HG02981 (cell line): ENCODE measurements around the gene DCLK1.

Experiments
- ATAC-seq: cut with Tn5 transposase; IDR thresholded peaks from one replicate; pipeline ENCODE4 v1.9.1; 2021; ENCODE audit warnings: mild to moderate bottlenecking, moderate library complexity; ENCODE audit not compliant: unreplicated experiment

The DCLK1 gene

DNA sequence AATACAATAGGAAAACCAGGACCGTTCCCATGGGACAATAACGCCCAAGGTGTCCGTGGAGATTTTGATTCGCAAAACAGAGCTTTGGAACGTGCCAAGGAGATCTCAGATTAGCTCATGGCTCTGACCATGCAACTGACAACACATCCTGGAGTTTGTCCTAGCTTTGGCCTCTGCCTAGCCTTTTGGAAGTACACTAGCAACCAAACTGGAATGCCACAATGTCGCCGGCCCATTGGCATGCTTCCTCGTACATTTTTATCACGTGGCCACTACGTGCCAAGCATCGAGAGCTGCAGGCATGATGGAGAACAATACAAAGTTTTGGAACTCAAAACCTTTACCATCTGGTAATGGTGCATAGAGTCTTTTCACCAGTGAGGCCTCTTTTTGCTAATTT is 256.5 kb downstream of the DCLK1 start:
- ATAC-seq: no peak

DNA sequence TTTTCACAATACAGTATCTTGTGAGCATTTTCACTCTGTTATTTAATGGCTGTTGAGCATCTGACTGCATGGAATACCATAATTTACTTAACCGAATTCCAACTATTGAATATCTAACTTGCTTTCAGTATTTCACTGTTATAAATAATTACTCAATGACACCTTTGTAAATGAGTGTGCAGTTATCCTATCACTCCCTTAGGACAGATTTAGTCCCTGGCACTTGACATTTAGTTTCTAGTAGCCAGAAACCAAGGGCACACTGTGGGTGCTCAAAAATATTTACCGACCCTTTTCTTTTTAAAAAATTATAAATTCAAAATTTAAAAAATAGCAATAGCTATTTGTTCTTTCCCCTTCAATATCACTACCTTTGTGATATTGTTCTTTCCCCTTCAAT is 258.8 kb downstream of the DCLK1 start:
- ATAC-seq: no peak

DNA sequence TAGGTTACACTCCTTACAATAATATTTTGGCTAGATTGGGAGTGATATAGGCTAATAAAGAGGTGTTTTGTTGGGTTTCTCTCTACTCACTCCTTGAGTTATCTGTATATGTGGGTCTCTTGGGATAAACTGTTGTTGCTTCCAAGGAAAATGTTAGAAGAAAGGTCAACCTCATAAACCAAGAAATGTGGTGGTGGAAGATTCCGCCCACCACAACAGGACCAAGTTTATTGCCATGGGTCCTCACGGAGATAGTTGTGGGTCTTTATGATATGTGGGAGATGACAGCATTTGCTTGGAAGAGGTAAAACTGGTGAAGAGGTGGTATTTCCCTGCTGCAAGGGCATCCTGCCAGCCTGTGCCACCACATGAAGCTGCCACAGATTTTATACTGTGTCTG is 259.6 kb downstream of the DCLK1 start:
- no peak for ATAC-seq

GRCh38 chr13:35866801-35867200 is 264.4 kb downstream of the DCLK1 start:
- no peak for ATAC-seq

- ATAC-seq: no peak
Measured at GRCh38 chr13:35865341-35866240, 265.6 kb downstream of the DCLK1 start.

DNA sequence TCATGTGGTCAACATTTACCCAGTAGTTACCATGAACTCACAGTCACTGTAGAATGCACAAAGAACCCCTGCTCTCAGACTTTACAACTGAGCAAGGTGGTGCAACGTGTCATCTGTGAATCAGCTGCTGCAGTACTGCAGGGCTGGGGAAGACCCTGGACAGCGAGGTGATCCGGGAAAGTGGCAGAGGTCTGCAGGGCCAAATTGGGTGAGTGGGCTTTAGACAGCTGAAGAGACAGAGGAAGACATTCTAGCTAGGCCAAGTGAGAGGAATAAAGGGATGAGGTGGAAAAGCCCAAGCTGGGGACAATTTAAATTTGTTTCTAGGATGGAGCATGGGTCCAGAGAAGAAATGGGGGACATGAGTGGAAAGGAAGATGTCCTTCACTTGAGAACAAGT is 270.5 kb downstream of the DCLK1 start:
- ATAC-seq: no peak

- ATAC-seq: no peak
Measured at GRCh38 chr13:35859981-35860380, 271.2 kb downstream of the DCLK1 start.

DNA sequence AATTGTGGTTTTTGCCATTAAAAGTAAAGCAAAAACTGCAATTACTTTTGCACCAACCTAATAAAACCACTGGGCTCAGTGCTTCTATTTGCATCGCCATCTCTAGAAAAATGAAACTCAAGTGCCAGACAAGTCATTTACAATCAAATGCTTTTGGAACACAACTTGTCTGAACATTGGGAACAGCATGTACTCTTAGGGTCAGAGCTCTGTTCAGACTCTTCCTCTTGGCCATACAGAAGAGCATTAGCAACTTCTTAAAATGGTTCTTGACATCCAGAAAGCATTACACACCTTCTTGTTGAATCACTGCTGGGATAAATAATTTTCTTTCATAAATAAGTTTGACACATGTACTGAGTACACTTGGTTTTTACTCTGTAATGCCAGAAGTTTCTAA is 272.5 kb downstream of the DCLK1 start:
- ATAC-seq: no peak

DNA sequence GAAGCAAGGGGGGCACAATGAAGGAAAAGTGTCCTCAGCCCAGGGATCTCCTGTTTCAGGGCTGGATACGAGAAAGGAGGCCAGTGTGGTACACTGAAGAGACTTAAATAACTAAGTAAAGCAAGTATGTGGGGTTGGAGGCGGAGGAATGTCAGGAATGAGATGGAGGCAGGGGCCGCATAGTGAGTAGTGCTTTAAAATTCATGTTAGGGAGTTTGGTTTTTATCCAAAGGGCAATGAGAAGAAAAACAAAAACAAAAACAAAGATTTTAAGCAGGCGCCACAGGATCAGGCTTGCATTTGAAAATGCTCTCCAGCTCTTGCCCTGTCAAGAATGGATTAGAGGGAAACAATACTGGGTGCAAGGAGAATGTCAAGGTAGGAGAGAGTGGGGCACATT is 273.4 kb downstream of the DCLK1 start:
- no peak for ATAC-seq

GRCh38 chr13:35856721-35857364 is 274.3 kb downstream of the DCLK1 start:
- no peak for ATAC-seq

GRCh38 chr13:35856084-35856483 is 275.1 kb downstream of the DCLK1 start:
- ATAC-seq: no peak

DNA sequence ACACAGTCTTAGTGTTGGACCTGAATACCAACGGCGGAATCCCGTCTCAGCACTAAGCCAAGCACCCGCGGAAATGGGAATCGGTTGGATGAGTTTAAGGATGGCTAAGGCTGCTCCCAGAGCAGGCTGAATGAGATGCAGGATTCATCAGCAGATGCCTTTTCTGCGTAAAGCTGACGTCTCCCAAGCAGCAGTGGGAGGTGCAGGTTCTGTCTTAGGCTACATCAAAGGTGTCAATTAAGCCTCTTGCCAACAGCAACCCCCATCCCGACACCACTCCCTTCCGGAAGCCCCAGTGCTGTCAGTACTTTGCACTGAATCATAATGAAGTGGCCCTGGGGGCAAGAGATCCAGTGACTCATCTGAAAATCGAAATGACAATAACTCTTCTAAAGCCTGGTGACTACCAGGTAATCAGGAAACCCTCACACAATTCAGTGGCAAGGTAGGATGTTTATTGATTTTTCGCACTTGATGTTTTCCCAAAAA is 275.6 kb downstream of the DCLK1 start:
- ATAC-seq: no peak

DNA sequence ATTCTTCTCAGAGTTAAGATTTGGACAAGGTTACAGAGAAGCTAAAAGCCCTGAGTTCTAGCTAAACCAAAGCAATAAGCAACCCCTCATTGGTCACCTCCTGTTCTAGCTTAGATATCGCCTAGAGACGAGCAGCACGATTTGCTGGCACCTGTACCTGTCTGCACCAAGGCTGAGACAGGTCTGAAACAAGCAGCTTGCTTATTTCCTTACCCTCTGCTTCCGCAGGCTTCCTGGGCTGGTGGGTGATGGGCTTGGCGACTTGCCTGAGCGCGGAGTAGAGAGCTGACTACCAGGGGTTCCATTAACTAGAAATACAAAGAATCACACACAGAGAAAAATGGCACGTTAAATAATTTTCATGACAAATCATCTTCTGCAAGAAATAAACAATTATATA is 276.9 kb downstream of the DCLK1 start:
- ATAC-seq: no peak

GRCh38 chr13:35851881-35852280 is 279.3 kb downstream of the DCLK1 start:
- no peak for ATAC-seq

- no peak for ATAC-seq
Measured at GRCh38 chr13:35851356-35851755, 279.8 kb downstream of the DCLK1 start.

DNA sequence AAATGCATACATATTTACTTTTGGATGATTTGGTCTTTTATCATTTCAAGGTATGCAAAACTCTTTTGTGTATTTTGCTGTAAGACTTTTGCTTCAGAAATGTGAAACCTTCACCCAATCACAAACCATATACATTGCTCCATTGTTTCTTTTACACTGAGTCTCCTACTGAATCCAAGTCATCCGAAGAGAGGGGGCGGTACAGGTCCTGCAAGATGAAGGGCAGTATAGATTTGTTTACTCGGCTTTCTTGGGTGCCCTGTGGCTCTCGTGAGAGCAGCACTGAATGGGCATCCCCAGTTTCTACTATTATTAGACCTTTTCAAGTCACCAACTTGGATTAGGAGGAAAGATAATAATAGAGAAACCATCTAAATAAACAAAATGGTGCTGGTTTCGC is 280.6 kb downstream of the DCLK1 start:
- ATAC-seq: no peak

DNA sequence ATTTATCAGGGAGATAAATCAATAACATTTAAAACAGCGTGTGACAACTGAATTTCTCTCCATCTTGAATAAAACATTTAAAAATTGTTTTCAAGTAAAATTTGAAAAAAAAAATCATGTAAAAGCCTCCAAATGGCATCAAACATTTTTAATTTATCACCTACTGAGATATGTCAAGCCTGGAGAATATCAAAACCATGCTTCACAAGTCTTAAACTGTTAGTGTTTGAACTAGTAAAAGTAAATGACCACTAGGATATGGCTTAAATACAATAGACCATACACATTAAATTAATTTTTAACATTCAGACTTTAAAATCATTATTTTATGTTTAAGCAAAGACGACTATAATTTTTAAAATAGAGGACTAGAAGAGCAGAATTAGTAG is 281.9 kb downstream of the DCLK1 start:
- no peak for ATAC-seq

DNA sequence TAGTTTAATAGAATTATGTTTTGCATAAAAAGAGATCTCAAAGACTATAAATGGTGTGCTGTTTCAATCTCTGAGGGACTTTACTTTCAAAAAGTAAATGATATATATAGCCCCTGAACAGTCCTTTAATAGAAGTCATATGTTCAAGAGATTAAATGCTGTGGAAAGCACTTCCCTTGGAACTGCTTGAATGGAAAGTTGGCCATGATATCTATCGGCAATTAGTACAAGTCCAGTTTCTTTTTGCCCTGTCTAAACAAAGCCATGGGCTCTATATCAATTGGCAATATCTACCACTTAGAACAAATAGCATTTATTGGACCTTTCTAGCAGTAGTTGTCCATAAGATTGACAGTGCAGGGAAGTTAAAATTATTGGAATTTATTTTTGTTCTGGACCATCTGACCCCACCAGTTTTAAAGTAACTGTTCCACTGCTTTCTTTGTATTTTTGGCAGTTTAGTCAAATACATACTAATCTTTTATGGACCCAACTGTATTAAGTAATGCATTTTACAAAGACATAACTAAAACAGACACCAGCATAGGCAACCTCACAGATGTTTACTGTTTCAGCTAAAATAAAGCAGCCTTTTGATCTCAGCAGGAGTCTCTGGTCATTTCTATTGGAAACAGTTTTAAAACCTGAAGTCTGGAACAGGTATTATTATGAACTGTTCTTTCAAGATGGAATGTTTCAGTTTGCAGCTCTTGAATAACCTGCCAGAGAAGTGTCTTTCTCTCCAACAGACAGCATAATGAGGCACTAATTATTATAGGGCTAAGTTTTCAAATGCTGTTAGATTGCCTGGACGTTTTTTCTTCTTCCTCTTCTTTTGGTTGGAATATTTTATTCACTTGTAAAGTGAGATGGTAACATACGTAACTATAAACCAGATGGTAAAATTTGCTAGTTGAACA is 282.6 kb downstream of the DCLK1 start:
- ATAC-seq: no peak

DNA sequence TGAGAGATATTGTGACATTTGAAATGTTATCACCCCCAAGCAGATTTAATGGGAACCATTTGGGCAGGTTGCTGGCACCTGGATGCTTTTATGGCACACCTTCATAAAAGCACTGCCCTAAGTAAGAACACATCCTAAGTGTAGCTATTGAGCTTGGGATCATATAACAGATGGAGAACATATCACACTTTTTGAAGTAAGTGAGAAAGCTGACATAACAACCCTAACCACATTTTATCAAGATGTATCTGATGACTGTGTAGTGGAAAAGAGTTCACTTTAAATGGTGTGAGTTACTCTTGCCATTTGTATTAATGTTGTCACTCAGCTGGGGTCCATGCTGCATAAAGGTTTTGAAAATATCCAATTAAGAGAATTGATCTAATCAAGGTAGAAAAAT is 287.9 kb downstream of the DCLK1 start:
- no peak for ATAC-seq

- ATAC-seq: no peak
Measured at GRCh38 chr13:35841060-35841521, 290.1 kb downstream of the DCLK1 start.

DNA sequence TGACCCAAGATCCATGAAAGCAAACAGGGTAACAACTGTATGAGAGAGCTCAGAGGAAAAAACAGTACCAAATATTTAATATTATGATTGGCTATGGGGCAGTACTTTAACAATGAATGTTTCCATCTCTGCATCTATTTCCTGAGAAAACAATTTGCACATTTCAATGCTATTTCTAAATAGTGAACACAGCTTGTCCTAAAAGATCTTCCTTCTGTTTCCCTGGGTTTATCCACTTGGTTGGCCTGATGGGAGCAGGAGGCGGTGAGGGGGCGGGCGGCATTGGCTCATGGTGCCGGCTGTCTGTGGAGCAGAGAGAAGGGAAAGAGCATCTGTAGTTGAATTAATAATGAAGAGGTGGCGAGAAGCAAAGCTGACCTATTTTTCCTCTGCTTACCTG is 291.4 kb downstream of the DCLK1 start:
- no peak for ATAC-seq
